Upper lobe of right lung (tissue), 1 donor: Measurements from ENCODE around the gene NUMA1. TPM values are rescaled to one million over a fixed set of nuclear protein-coding genes. Genes with fewer than 3 reads are reported as not detected.

Experiments
- ATAC-seq: fragments of 200-7000 bp; cut with Tn5 transposase; one replicate; pipeline ENCODE4 v1.9.1; 2020; ENCODE audit warnings: mild to moderate bottlenecking, moderate library complexity
- DNase-seq: peaks from one replicate; pipeline ENCODE4 v3.0.0-alpha.2; 2020
- H3K27ac ChIP-seq: fragments of 200-600 bp; one replicate; pipeline ENCODE4 v1.8.0; 2022
- H3K27me3 ChIP-seq: fragments of 200-600 bp; one replicate; pipeline ENCODE4 v1.8.0; 2022; ENCODE audit warnings: mild to moderate bottlenecking
- H3K36me3 ChIP-seq: fragments of 200-600 bp; one replicate; pipeline ENCODE4 v1.8.0; 2022
- H3K4me1 ChIP-seq: fragments of 200-600 bp; one replicate; pipeline ENCODE4 v1.8.0; 2022
- H3K4me3 ChIP-seq: fragments of 200-600 bp; one replicate; pipeline ENCODE4 v1.8.0; 2022; ENCODE audit warnings: mild to moderate bottlenecking
- H3K9me3 ChIP-seq: fragments of 200-600 bp; one replicate; pipeline ENCODE4 v1.8.0; 2022
- intact Hi-C: fragments of 100-400 bp; cut with DNase I; formaldehyde crosslinking; loops from one replicate; pipeline ENCODE4 v1.11.0; 2022
- total RNA-seq: library from RNA; stranded (reverse); fragmentation: NEBNext Ultra II Directional; extraction: Animal tissue kit (Norgen Biotek cat#: 25700); gene quantifications from one replicate; pipeline ENCODE4 v1.2.1, GENCODE V29; 2021
- TF ChIP-seq, protein P1 (sequence below): fragments of 200-600 bp; IDR thresholded peaks from one replicate; pipeline ENCODE4 v1.8.0; 2022; ENCODE audit warnings: antibody characterized with exemption
- donor health status: DM: no; HTN: yes; CAD: no; lungs with severe emphysema.

NUMA1 gene
- total RNA-seq, 1 donor from 2014 or later, result 192 TPM

DNA sequence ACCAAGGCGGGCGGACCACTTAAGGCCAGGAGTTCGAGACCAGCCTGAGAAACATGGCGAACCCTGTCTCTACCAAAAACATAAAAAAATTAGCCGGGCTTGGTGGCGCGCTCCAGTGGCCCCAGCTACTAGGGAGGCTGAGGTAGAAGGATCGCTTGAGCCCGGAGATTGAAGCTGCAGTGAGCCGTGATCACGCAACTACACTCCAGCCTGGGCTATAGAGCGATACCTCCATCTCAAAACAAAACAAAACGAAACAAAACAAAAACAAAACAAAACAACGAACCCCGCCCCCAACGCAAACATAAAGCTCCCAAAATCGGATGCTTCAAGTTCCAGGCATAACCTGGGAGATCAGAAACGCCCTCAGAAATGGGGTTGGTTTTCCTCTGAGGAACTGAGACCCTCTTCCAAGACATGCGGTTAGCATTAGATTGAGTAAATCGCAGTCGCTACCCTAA, 872 bp upstream of the NUMA1 start:
- H3K27me3 ChIP-seq, result no peaks in the 10 kb centered on the region
- TF ChIP-seq, protein P1, sequence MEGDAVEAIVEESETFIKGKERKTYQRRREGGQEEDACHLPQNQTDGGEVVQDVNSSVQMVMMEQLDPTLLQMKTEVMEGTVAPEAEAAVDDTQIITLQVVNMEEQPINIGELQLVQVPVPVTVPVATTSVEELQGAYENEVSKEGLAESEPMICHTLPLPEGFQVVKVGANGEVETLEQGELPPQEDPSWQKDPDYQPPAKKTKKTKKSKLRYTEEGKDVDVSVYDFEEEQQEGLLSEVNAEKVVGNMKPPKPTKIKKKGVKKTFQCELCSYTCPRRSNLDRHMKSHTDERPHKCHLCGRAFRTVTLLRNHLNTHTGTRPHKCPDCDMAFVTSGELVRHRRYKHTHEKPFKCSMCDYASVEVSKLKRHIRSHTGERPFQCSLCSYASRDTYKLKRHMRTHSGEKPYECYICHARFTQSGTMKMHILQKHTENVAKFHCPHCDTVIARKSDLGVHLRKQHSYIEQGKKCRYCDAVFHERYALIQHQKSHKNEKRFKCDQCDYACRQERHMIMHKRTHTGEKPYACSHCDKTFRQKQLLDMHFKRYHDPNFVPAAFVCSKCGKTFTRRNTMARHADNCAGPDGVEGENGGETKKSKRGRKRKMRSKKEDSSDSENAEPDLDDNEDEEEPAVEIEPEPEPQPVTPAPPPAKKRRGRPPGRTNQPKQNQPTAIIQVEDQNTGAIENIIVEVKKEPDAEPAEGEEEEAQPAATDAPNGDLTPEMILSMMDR, result no peak
- intact Hi-C loops, result no loop called here

DNA sequence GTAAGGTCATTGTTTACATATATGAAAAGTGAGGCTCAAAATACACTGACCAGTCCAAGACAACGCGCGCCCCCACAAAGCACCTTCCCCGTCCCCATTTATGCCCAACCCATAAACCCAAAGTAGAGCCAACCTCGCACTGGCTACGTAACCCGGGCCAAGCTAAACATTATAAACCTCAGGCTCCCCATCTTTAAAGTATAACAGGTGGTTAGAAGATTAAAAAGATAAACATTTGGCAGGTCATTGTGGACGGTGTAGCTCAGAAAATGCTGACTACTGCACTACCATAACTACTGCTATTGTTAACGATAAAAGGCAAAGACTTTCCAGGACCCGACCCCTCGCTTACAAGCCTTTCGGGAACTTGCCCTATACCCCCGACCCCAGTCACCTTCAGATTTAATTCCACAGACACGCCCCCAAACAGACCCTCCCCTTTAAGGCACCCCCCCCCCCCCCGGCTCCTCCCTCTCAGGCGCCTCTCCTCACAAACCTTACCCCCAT, 470 bp downstream of the NUMA1 start:
- Histone ChIP-seq H3K9me3 (no peaks in the 10 kb centered on the region), H3K27me3 (no peaks in the 10 kb centered on the region), H3K4me3 (peak overlapping the region; percentile 85), H3K4me1 (peaks cover 20% of the 10 kb centered on the region), H3K27ac (peak overlapping the region; percentile 93), H3K36me3 (no peaks in the 10 kb centered on the region)
- ATAC-seq (no peak), DNase-seq (no peak)
- TF ChIP-seq, protein P1, result no peak
- intact Hi-C loops, result no loop called here

More for the DNA sequence above, 872 bp upstream of the NUMA1 start:
- peaks cover 20% of the 10 kb centered on the region for H3K4me1 ChIP-seq
- DNase-seq, result no peak
- ATAC-seq, result no peak
- no peaks in the 10 kb centered on the region for H3K9me3 ChIP-seq
- peak overlapping the region; percentile 85 for H3K4me3 ChIP-seq
- peaks cover 3% of the 10 kb centered on the region for H3K36me3 ChIP-seq
- peak overlapping the region; percentile 93 for H3K27ac ChIP-seq

DNA sequence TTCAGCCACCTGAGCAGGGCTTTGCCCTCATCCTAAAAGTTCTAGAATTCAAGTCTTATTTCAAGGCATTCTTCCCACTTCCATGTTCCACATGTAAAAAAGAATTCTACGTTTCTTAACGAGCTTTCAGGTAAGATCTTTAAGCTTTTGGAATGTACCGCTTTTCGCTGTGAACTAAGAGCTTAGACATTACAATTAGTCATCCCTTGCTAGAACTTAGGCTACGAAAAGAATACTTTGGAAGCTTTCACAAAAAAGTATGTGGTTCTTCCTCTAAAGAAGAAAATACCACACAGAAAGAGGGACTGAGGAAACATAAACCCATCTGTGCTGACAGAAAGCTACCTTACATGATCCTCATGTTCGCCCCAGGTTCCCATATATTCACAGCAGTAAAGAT, 1.9 kb downstream of the NUMA1 start:
- Histone ChIP-seq H3K27me3 (no peaks in the 10 kb centered on the region), H3K9me3 (no peaks in the 10 kb centered on the region), H3K4me1 (peaks cover 20% of the 10 kb centered on the region), H3K4me3 (no peak overlapping the region), H3K27ac (peak overlapping the region; percentile 93), H3K36me3 (no peaks in the 10 kb centered on the region)
- intact Hi-C loops, result no loop called here
- DNase-seq, result no peak
- TF ChIP-seq, protein P1, result no peak
- ATAC-seq, result no peak

DNA sequence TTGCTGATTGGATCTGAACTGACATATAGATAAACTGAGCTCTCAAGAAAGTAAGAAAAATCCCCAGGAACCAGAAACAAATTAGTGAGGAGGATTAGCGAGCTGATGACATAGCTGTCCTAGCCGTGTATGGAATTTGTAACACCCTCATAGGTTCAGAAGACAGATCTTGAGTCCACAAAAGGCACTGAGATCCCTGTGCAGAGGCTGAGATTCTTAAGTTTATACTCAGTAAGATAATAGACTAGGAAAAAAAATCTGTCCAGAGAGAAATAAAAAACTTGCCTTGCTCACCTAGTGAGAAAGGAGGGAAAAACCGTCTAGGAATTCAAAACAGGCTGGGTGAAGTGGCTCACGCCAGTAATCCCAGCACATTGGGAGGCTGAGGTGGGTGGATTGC, 4.6 kb downstream of the NUMA1 start:
- peaks cover 30% of the 10 kb centered on the region for H3K4me1 ChIP-seq
- TF ChIP-seq, protein P1, result no peak
- no peak overlapping the region for H3K4me3 ChIP-seq
- H3K27me3 ChIP-seq, result no peaks in the 10 kb centered on the region
- no peaks in the 10 kb centered on the region for H3K36me3 ChIP-seq
- DNase-seq, result no peak
- intact Hi-C loops, result no loop called here
- no peaks in the 10 kb centered on the region for H3K9me3 ChIP-seq
- H3K27ac ChIP-seq, result no peak overlapping the region
- no peak for ATAC-seq

DNA sequence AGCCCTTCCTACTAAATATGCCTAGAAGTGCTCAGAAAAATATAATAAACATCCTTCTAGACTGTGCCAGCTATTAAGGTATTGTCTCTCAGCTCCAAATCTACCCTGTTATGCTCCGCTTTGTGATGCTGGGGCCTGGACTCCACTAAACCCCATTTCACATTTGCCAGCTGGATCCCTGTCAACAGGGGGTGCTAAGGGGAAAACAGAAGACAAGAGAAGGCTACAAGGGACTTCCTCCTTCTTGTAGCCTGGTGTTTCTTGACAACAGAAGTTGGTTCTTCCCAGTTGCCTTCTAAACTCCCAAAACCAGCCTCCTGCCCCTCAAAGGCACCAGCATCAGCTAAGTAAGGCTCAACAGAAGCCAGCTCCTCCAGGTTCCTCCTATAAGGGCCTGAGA, 5.2 kb downstream of the NUMA1 start:
- H3K4me1 ChIP-seq, result peaks cover 36% of the 10 kb centered on the region
- TF ChIP-seq, protein P1, result no peak

GRCh38 chr11:72072348-72072747, 8.0 kb downstream of the NUMA1 start:
- DNase-seq, result no peak

More for the DNA sequence above, 5.2 kb downstream of the NUMA1 start:
- no peaks in the 10 kb centered on the region for H3K9me3 ChIP-seq
- no peak overlapping the region for H3K4me3 ChIP-seq
- no peaks in the 10 kb centered on the region for H3K36me3 ChIP-seq
- peak overlapping the region; percentile 47 for H3K27ac ChIP-seq
- intact Hi-C loops, result no loop called here
- no peak for DNase-seq
- H3K27me3 ChIP-seq, result no peaks in the 10 kb centered on the region
- peak; percentile 67 for ATAC-seq

More at GRCh38 chr11:72072348-72072747, 8.0 kb downstream of the NUMA1 start:
- ATAC-seq, result peak; percentile 33
- Histone ChIP-seq H3K9me3 (no peaks in the 10 kb centered on the region), H3K36me3 (no peaks in the 10 kb centered on the region), H3K4me1 (peaks cover 46% of the 10 kb centered on the region), H3K27me3 (no peaks in the 10 kb centered on the region), H3K4me3 (no peak overlapping the region), H3K27ac (peak overlapping the region; percentile 52)
- intact Hi-C loops, result no loop called here
- TF ChIP-seq, protein P1, result no peak
